H9 (cell line): ENCODE data around the gene MGAT5. TPM values are rescaled to one million over a fixed set of nuclear protein-coding genes. Genes with fewer than 3 reads are reported as not detected.

Experiments
- DNase-seq: peaks from one replicate; pipeline ENCODE4 v3.0.0-alpha.2; 2017
- H2AFZ ChIP-seq: one replicate; pipeline ENCODE4 v1.6.1; 2013; ENCODE audit warnings: mild to moderate bottlenecking, low read length, control low read depth, moderate library complexity
- H2AK5ac ChIP-seq: 2 replicates; pipeline ENCODE4 v1.6.1; 2013; ENCODE audit warnings: low read length, control low read depth, mixed read lengths; ENCODE audit not compliant: insufficient read length
- H2BK120ac ChIP-seq: one replicate; pipeline ENCODE4 v1.6.1; 2013; ENCODE audit warnings: low read depth, mild to moderate bottlenecking, low read length, control low read depth, inconsistent platforms; ENCODE audit not compliant: poor library complexity, severe bottlenecking
- H2BK12ac ChIP-seq: 2 replicates; pipeline ENCODE4 v1.6.1; 2013; ENCODE audit warnings: low read length, control low read depth, mixed read lengths, low read depth; ENCODE audit not compliant: insufficient read length
- H2BK15ac ChIP-seq: 2 replicates; pipeline ENCODE4 v1.6.1; 2013; ENCODE audit warnings: low read depth, low read length, control low read depth
- H2BK20ac ChIP-seq: one replicate; pipeline ENCODE4 v1.6.1; 2013; ENCODE audit warnings: low read depth, mild to moderate bottlenecking, low read length, control low read depth, inconsistent platforms; ENCODE audit not compliant: poor library complexity, severe bottlenecking
- H2BK5ac ChIP-seq: 2 replicates; pipeline ENCODE4 v1.6.1; 2013; ENCODE audit warnings: low read length, control low read depth, mixed read lengths; ENCODE audit not compliant: insufficient read length
- H3K14ac ChIP-seq: 2 replicates; pipeline ENCODE4 v1.6.1; 2013; ENCODE audit warnings: low read length, control low read depth; ENCODE audit not compliant: insufficient read depth
- H3K18ac ChIP-seq: 2 replicates; pipeline ENCODE4 v1.6.1; 2013; ENCODE audit warnings: low read depth, mild to moderate bottlenecking, mixed read lengths, low read length, control low read depth; ENCODE audit not compliant: insufficient read length
- H3K23ac ChIP-seq: 2 replicates; pipeline ENCODE4 v1.6.1; 2013; ENCODE audit warnings: low read length, control low read depth, mixed read lengths, low read depth; ENCODE audit not compliant: insufficient read length
- H3K23me2 ChIP-seq: 2 replicates; pipeline ENCODE4 v1.6.1; 2013; ENCODE audit warnings: low read depth, mild to moderate bottlenecking, mixed read lengths, low read length, control low read depth; ENCODE audit not compliant: insufficient read length, poor library complexity, severe bottlenecking
- H3K27ac ChIP-seq: 2 replicates; pipeline ENCODE4 v1.5.1; 2013; ENCODE audit warnings: low read length, control low read depth, mixed read lengths, low read depth; ENCODE audit not compliant: insufficient read length
- H3K27me3 ChIP-seq: 2 replicates; pipeline ENCODE4 v1.6.1; 2013; ENCODE audit warnings: low read length, control low read depth, inconsistent platforms; ENCODE audit not compliant: insufficient read depth
- H3K4ac ChIP-seq: 2 replicates; pipeline ENCODE4 v1.6.1; 2013; ENCODE audit warnings: low read depth, mild to moderate bottlenecking, control low read depth, inconsistent platforms, low read length, moderate library complexity
- H3K4me1 ChIP-seq: 2 replicates; pipeline ENCODE4 v1.6.1; 2013; ENCODE audit warnings: low read length, control low read depth, inconsistent platforms; ENCODE audit not compliant: insufficient read depth
- H3K4me2 ChIP-seq: 2 replicates; pipeline ENCODE4 v1.6.1; 2013; ENCODE audit warnings: low read length, control low read depth, mixed read lengths; ENCODE audit not compliant: insufficient read length, insufficient read depth
- H3K56ac ChIP-seq: 2 replicates; pipeline ENCODE4 v1.6.1; 2013; ENCODE audit warnings: low read depth, mild to moderate bottlenecking, mixed read lengths, low read length, control low read depth; ENCODE audit not compliant: insufficient read length
- H3K79me1 ChIP-seq: 2 replicates; pipeline ENCODE4 v1.6.1; 2013; ENCODE audit warnings: low read depth, mild to moderate bottlenecking, moderate library complexity, low read length, control low read depth, inconsistent platforms; ENCODE audit not compliant: insufficient read depth, poor library complexity, severe bottlenecking
- H3K79me2 ChIP-seq: 2 replicates; pipeline ENCODE4 v1.6.1; 2013; ENCODE audit warnings: low read length, control low read depth, inconsistent platforms; ENCODE audit not compliant: insufficient read depth
- H3K9ac ChIP-seq: 2 replicates; pipeline ENCODE4 v1.6.1; 2013; ENCODE audit warnings: low read length, control low read depth, mixed read lengths; ENCODE audit not compliant: insufficient read length; ENCODE audit errors: extremely low read depth
- H3K9me3 ChIP-seq: one replicate; pipeline ENCODE4 v1.6.1; 2013; ENCODE audit warnings: low read depth, low read length, inconsistent platforms; ENCODE audit not compliant: control insufficient read depth
- H3T11ph ChIP-seq: one replicate; pipeline ENCODE4 v1.6.1; 2013; ENCODE audit warnings: mild to moderate bottlenecking, low read length, control low read depth, inconsistent platforms
- H4K20me1 ChIP-seq: one replicate; pipeline ENCODE4 v1.6.1; 2013; ENCODE audit not compliant: control insufficient read depth, insufficient read length, insufficient read depth
- H4K5ac ChIP-seq: 2 replicates; pipeline ENCODE4 v1.6.1; 2013; ENCODE audit warnings: low read depth, mild to moderate bottlenecking, mixed read lengths, low read length, control low read depth; ENCODE audit not compliant: insufficient read length
- H4K8ac ChIP-seq: replicated peaks from 2 replicates; pipeline ENCODE4 v1.6.1; 2013; ENCODE audit warnings: low read length, control low read depth, mixed read lengths, low read depth; ENCODE audit not compliant: insufficient read length
- H4K91ac ChIP-seq: 2 replicates; pipeline ENCODE4 v1.6.1; 2013; ENCODE audit warnings: low read depth, mild to moderate bottlenecking, moderate library complexity, mixed read lengths, low read length, control low read depth; ENCODE audit not compliant: insufficient read length
- H3K27ac Mint-ChIP-seq, 3 experiments: 2 replicates in 2 of 3; 3 replicates in 1 of 3; pipeline ENCODE4 v1.8.0; 2020 to 2021; ENCODE audit warnings: mixed read lengths in 3 of 3, mild to moderate bottlenecking in 1 of 3, moderate library complexity in 1 of 3
- H3K27me3 Mint-ChIP-seq: 2 replicates; pipeline ENCODE4 v1.8.0; 2021; ENCODE audit warnings: low read depth, mild to moderate bottlenecking, moderate library complexity, mixed read lengths
- H3K36me3 Mint-ChIP-seq, 3 experiments: 2 replicates in 2 of 3; 3 replicates in 1 of 3; pipeline ENCODE4 v1.8.0; 2020 to 2021; ENCODE audit warnings: low read depth in 3 of 3, mixed read lengths in 3 of 3; ENCODE audit not compliant: insufficient read depth in 1 of 3
- H3K4me1 Mint-ChIP-seq, 2 experiments: 2 replicates each; pipeline ENCODE4 v1.8.0; 2020; ENCODE audit warnings: mixed read lengths in 2 of 2
- H3K4me3 Mint-ChIP-seq, 2 experiments: 2 replicates in 1 of 2; 3 replicates in 1 of 2; pipeline ENCODE4 v1.8.0; 2020 to 2021; ENCODE audit warnings: mild to moderate bottlenecking in 2 of 2, mixed read lengths in 2 of 2, moderate library complexity in 1 of 2
- H3K9me3 Mint-ChIP-seq, 2 experiments: 2 replicates in 1 of 2; 3 replicates in 1 of 2; pipeline ENCODE4 v1.8.0; 2020; ENCODE audit warnings: mild to moderate bottlenecking in 2 of 2, mixed read lengths in 2 of 2, moderate library complexity in 1 of 2
- WGBS: extraction: QIAGEN DNeasy Blood & Tissue Kit; methylation state at CpG from one replicate; pipeline ENCODE4 v1.1.7; 2013; ENCODE audit warnings: missing lambda C conversion rate, low lambda C conversion rate, mixed read lengths; ENCODE audit not compliant: insufficient read length; ENCODE audit errors: extremely low coverage; 5-methylcytosine and 5-hydroxymethylcytosine counted together
- total RNA-seq: library from RNA; stranded (reverse); gene quantifications from 2 replicates; pipeline ENCODE4 v1.2.1, GENCODE V29; 2021
- TF ChIP-seq, protein P1 (sequence below): fragments of 200-600 bp; sonication (generic); conservative IDR thresholded peaks from 3 replicates; pipeline ENCODE4 v1.8.0; 2021; ENCODE audit warnings: antibody characterized with exemption, mild to moderate bottlenecking

The MGAT5 gene
- total RNA-seq, 1 experiment from 2014 or later = 25.7 TPM

DNA sequence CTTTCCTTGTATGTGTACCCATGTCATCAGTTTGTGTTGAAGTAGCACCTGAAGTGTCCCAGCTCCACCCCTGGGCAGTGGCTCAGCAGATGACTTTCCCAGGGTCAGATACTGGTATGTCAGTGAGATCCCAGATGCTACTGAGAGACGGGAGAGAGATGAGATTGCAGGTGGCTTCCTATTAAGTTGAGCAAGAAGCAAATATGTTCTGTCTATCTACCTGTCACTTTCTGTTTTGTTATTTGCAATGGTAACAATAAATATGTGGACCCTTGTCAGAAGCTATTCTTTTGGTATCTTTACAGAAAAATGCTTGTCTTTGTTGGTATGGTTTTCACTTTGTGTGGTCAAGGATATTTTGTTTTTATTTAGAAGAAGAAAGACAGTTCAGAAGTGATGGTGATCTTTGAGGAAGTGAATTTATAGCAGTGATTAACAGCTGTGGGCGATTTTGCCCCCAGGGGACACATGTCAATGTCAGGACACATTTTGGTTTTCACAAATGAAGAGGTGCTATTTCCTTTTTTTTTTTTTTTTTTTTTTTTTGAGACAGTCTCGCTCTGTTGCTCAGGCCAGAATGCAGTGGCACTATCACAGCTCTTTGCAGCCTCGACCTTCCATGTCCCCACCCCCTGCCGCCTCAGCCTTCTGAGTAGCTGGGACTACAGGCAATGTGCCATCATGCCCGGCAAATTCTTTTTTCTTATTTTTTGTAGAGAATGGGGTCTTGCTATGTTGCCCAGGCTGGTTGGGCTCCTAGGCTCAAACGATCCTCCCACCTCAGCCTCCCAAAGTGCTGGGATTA, 21.4 kb downstream of the MGAT5 start:
- no peaks in the 10 kb centered on the region for H4K20me1 ChIP-seq
- no peak overlapping the region for H3K4ac ChIP-seq
- no peak overlapping the region for H2BK15ac ChIP-seq
- H3K27me3 Mint-ChIP-seq = peaks cover 22% of the 10 kb centered on the region
- H3K4me1 Mint-ChIP-seq = peaks cover 13 to 18% of the 10 kb centered on the region in 2 experiments
- no peaks in the 10 kb centered on the region for H3K23me2 ChIP-seq
- no peak overlapping the region for H3K14ac ChIP-seq
- no peak overlapping the region for H2BK12ac ChIP-seq
- H4K8ac ChIP-seq = no peak overlapping the region
- no peak overlapping the region for H3K56ac ChIP-seq
- H3K9me3 Mint-ChIP-seq = no peaks in the 10 kb centered on the region; a peak in 2 of 5 replicates
- peaks cover 2% of the 10 kb centered on the region for H3K79me1 ChIP-seq
- no peak overlapping the region for H4K91ac ChIP-seq
- whole genome bisulfite sequencing = no CpG with 5 or more reads among the region's 7 CpGs
- no peak overlapping the region for H3K27ac ChIP-seq
- DNase-seq = no peak
- no peaks in the 10 kb centered on the region for H3K9me3 ChIP-seq
- H3K4me3 Mint-ChIP-seq = no peak overlapping the region
- H3K23ac ChIP-seq = no peak overlapping the region
- TF ChIP-seq, protein P1, sequence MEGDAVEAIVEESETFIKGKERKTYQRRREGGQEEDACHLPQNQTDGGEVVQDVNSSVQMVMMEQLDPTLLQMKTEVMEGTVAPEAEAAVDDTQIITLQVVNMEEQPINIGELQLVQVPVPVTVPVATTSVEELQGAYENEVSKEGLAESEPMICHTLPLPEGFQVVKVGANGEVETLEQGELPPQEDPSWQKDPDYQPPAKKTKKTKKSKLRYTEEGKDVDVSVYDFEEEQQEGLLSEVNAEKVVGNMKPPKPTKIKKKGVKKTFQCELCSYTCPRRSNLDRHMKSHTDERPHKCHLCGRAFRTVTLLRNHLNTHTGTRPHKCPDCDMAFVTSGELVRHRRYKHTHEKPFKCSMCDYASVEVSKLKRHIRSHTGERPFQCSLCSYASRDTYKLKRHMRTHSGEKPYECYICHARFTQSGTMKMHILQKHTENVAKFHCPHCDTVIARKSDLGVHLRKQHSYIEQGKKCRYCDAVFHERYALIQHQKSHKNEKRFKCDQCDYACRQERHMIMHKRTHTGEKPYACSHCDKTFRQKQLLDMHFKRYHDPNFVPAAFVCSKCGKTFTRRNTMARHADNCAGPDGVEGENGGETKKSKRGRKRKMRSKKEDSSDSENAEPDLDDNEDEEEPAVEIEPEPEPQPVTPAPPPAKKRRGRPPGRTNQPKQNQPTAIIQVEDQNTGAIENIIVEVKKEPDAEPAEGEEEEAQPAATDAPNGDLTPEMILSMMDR = no peak
- no peak overlapping the region for H3K18ac ChIP-seq
- H3K27me3 ChIP-seq = no peaks in the 10 kb centered on the region
- H3K4me2 ChIP-seq = no peak overlapping the region
- H2BK20ac ChIP-seq = no peak overlapping the region
- no peak overlapping the region for H2AK5ac ChIP-seq
- no peaks in the 10 kb centered on the region; a peak in 3 of 7 replicates for H3K36me3 Mint-ChIP-seq
- H4K5ac ChIP-seq = no peak overlapping the region
- H3K27ac Mint-ChIP-seq = no peak overlapping the region
- H3T11ph ChIP-seq = no peak overlapping the region
- H2AFZ ChIP-seq = no peak overlapping the region
- no peak overlapping the region for H2BK120ac ChIP-seq
- no peaks in the 10 kb centered on the region for H3K79me2 ChIP-seq
- no peaks in the 10 kb centered on the region for H3K4me1 ChIP-seq
- H3K9ac ChIP-seq = no peak overlapping the region
- no peak overlapping the region for H2BK5ac ChIP-seq
